ENCODE data around the gene POLE.

POLE gene

GRCh38 chr12:132736378-132736777, 49.2 kb upstream of the POLE start:
- Histone ChIP-seq H3K9me2 (replicated peaks; ENCODE audit: control insufficient read depth, low read length) (no peaks in the 10 kb centered on the region), H3F3A (ENCODE audit: control insufficient read depth, insufficient read depth) (0 out of 2 replicates have a peak, but pooled peaks cover 1% of the 10 kb centered on the region), H3K36me3 (ENCODE audit: control insufficient read depth, low read length) (peaks cover 93% of the 10 kb centered on the region), H3K4me3 (ENCODE audit: low read length) (no peak overlapping the region), H3K4me1 (ENCODE audit: control insufficient read depth, low read length) (no peaks in the 10 kb centered on the region), H3K27me3 (ENCODE audit: control insufficient read depth, low read length) (no peaks in the 10 kb centered on the region), H3K9me3 (ENCODE audit: control insufficient read depth, insufficient read depth, low read length) (no peaks in the 10 kb centered on the region), H4K20me1 (ENCODE audit: control insufficient read depth, insufficient read depth, low read depth, low read length) (no peaks in the 10 kb centered on the region), H3K27ac (ENCODE audit: low read depth, low read length) (no peak overlapping the region), H3K4me2 (ENCODE audit: low read length) (no peak overlapping the region), H3K79me2 (ENCODE audit: control insufficient read depth, low read length) (peaks cover 40% of the 10 kb centered on the region)
- TF ChIP-seq EZH2phosphoT487 (IDR thresholded peaks at IDR 0.05; ENCODE audit: borderline replicate concordance, low read length) (no peak), CTCF (IDR thresholded peaks at IDR 0.05; ENCODE audit: low read depth, low read length, poor library complexity, severe bottlenecking) (no peak)

GRCh38 chr12:132735496-132735895, 48.4 kb upstream of the POLE start:
- H3K4me2 ChIP-seq (ENCODE audit: low read length) = no peak overlapping the region
- no peak for TF ChIP-seq CTCF (IDR thresholded peaks at IDR 0.05; ENCODE audit: low read depth, low read length, poor library complexity, severe bottlenecking)
- no peak for TF ChIP-seq EZH2phosphoT487 (IDR thresholded peaks at IDR 0.05; ENCODE audit: borderline replicate concordance, low read length)
- peaks cover 92% of the 10 kb centered on the region for H3K36me3 ChIP-seq (ENCODE audit: control insufficient read depth, low read length)
- H3F3A ChIP-seq (ENCODE audit: control insufficient read depth, insufficient read depth) = 0 out of 2 replicates have a peak, but pooled peaks cover 2% of the 10 kb centered on the region
- no peaks in the 10 kb centered on the region for H3K4me1 ChIP-seq (ENCODE audit: control insufficient read depth, low read length)
- H3K79me2 ChIP-seq (ENCODE audit: control insufficient read depth, low read length) = peaks cover 32% of the 10 kb centered on the region
- H3K27ac ChIP-seq (ENCODE audit: low read depth, low read length) = no peak overlapping the region
- no peaks in the 10 kb centered on the region for H4K20me1 ChIP-seq (ENCODE audit: control insufficient read depth, insufficient read depth, low read depth, low read length)
- no peaks in the 10 kb centered on the region for H3K27me3 ChIP-seq (ENCODE audit: control insufficient read depth, low read length)
- H3K9me3 ChIP-seq (ENCODE audit: control insufficient read depth, insufficient read depth, low read length) = no peaks in the 10 kb centered on the region
- H3K4me3 ChIP-seq (ENCODE audit: low read length) = no peak overlapping the region
- no peaks in the 10 kb centered on the region for H3K9me2 ChIP-seq (replicated peaks; ENCODE audit: control insufficient read depth, low read length)

GRCh38 chr12:132734206-132734605, 47.1 kb upstream of the POLE start:
- Histone ChIP-seq H3K9me3 (ENCODE audit: control insufficient read depth, insufficient read depth, low read length) (no peaks in the 10 kb centered on the region), H3K4me1 (ENCODE audit: control insufficient read depth, low read length) (no peaks in the 10 kb centered on the region), H3K9me2 (replicated peaks; ENCODE audit: control insufficient read depth, low read length) (no peaks in the 10 kb centered on the region), H3K4me3 (ENCODE audit: low read length) (no peak overlapping the region), H3K4me2 (ENCODE audit: low read length) (no peak overlapping the region), H3K79me2 (ENCODE audit: control insufficient read depth, low read length) (peaks cover 33% of the 10 kb centered on the region), H3K27me3 (ENCODE audit: control insufficient read depth, low read length) (no peaks in the 10 kb centered on the region), H3K36me3 (ENCODE audit: control insufficient read depth, low read length) (peaks cover 89% of the 10 kb centered on the region), H3F3A (ENCODE audit: control insufficient read depth, insufficient read depth) (0 out of 2 replicates have a peak, but pooled peaks cover 2% of the 10 kb centered on the region), H4K20me1 (ENCODE audit: control insufficient read depth, insufficient read depth, low read depth, low read length) (no peaks in the 10 kb centered on the region; the same call in 1 of the 2 replicates), H3K27ac (ENCODE audit: low read depth, low read length) (no peak overlapping the region)
- no peak for TF ChIP-seq EZH2phosphoT487 (IDR thresholded peaks at IDR 0.05; ENCODE audit: borderline replicate concordance, low read length)
- TF ChIP-seq CTCF (IDR thresholded peaks at IDR 0.05; ENCODE audit: low read depth, low read length, poor library complexity, severe bottlenecking) = no peak

Data from DOHH2 (cell line).